HCT116 (cell line): ENCODE data around the gene NMRAL1.

Source experiments
- CEBPB ChIP-seq: IDR thresholded peaks from 2 replicates; pipeline ENCODE4 v1.6.1; 2012; ENCODE audit warnings: low read depth
- CTCF ChIP-seq, 3 experiments: fragments of 200-600 bp in 1 of 3; sonication (generic) in 1 of 3; IDR thresholded peaks in 2 of 3; conservative IDR thresholded peaks in 1 of 3; 2 replicates each; pipeline ENCODE4 v1.5.1; 2012 to 2017; ENCODE audit warnings: low read depth in 2 of 3, low read length in 2 of 3, antibody characterized with exemption in 1 of 3, borderline replicate concordance in 1 of 3, control low read depth in 1 of 3, mild to moderate bottlenecking in 1 of 3, mixed read lengths in 1 of 3, mixed run types in 1 of 3, moderate library complexity in 1 of 3; ENCODE audit not compliant: insufficient read depth in 1 of 3
- EGR1 ChIP-seq: IDR thresholded peaks from 2 replicates; pipeline ENCODE4 v1.6.1; 2012; ENCODE audit warnings: low read depth
- EZH2 ChIP-seq: fragments of 200-600 bp; sonication (generic); IDR thresholded peaks from 2 replicates; pipeline ENCODE4 v1.6.1; 2017; ENCODE audit warnings: antibody characterized with exemption, mixed run types
- EZH2phosphoT487 ChIP-seq: fragments of 200-600 bp; IDR thresholded peaks from 2 replicates; pipeline ENCODE4 v1.6.1; 2018; ENCODE audit warnings: antibody characterized with exemption, borderline replicate concordance
- MAX ChIP-seq: IDR thresholded peaks from 2 replicates; pipeline ENCODE4 v1.6.1; 2012
- POLR2A ChIP-seq: IDR thresholded peaks from 2 replicates; pipeline ENCODE4 v1.7.0; 2011; ENCODE audit warnings: borderline replicate concordance; ENCODE audit not compliant: insufficient read depth, insufficient read length; ENCODE audit errors: extremely low read depth
- POLR2AphosphoS5 ChIP-seq: IDR thresholded peaks from 2 replicates; pipeline ENCODE4 v1.6.1; 2011; ENCODE audit warnings: mild to moderate bottlenecking, low read depth, low read length, moderate library complexity
- YY1 ChIP-seq: IDR thresholded peaks from 2 replicates; pipeline ENCODE4 v1.6.1; 2011; ENCODE audit warnings: low read length, low read depth, moderate library complexity, mild to moderate bottlenecking; ENCODE audit not compliant: insufficient replicate concordance; ENCODE audit errors: extremely low read depth
- ZNF274 ChIP-seq: fragments of 200-500 bp; sonication (Bioruptor generic); IDR thresholded peaks from 2 replicates; pipeline ENCODE4 v1.6.1; 2014; ENCODE audit warnings: mild to moderate bottlenecking, low read depth, low read length, inconsistent platforms
- TF ChIP-seq, protein P1 (sequence below): IDR thresholded peaks from 2 replicates; pipeline ENCODE4 v1.6.1; 2011; ENCODE audit warnings: mild to moderate bottlenecking, low read length, moderate library complexity; ENCODE audit not compliant: insufficient replicate concordance; ENCODE audit errors: extremely low read depth

- TF ChIP-seq EGR1 (no peak), EZH2phosphoT487 (no peak), ZNF274 (no peak), CTCF (IDR thresholded peaks at IDR 0.05 in 2 of 3, conservative IDR thresholded peaks at IDR 0.05 in 1 of 3; ENCODE audit: borderline replicate concordance in 1 of 3, insufficient read depth in 1 of 3, low read depth in 2 of 3, low read length in 2 of 3) (no peak), POLR2A (no peak), CEBPB (no peak), EZH2 (no peak), POLR2AphosphoS5 (no peak), MAX (no peak), YY1 (no peak)
- TF ChIP-seq, protein P1, sequence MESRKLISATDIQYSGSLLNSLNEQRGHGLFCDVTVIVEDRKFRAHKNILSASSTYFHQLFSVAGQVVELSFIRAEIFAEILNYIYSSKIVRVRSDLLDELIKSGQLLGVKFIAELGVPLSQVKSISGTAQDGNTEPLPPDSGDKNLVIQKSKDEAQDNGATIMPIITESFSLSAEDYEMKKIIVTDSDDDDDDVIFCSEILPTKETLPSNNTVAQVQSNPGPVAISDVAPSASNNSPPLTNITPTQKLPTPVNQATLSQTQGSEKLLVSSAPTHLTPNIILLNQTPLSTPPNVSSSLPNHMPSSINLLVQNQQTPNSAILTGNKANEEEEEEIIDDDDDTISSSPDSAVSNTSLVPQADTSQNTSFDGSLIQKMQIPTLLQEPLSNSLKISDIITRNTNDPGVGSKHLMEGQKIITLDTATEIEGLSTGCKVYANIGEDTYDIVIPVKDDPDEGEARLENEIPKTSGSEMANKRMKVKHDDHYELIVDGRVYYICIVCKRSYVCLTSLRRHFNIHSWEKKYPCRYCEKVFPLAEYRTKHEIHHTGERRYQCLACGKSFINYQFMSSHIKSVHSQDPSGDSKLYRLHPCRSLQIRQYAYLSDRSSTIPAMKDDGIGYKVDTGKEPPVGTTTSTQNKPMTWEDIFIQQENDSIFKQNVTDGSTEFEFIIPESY = no peak
Observed at GRCh38 chr16:4496305-4496704, 21.9 kb upstream of the NMRAL1 start.
